Subcutaneous adipose tissue (tissue), 4 donors: Measurements from ENCODE around the gene MYOZ1. TPM values are rescaled to one million over a fixed set of nuclear protein-coding genes. Genes with fewer than 3 reads are reported as not detected.

Source experiments
- total RNA-seq, 4 donors: library from RNA; depleted of rRNA; stranded (reverse); fragments of >200 nt; gene quantifications; one replicate each; pipeline ENCODE4 v1.1.0, GENCODE V29; 2016
- TF ChIP-seq, protein P1 (sequence below): fragments of 450-650 bp; IDR thresholded peaks from one replicate; pipeline ENCODE4 v1.5.1; 2016; ENCODE audit warnings: low read depth, mild to moderate bottlenecking, control low read depth, antibody characterized with exemption, moderate library complexity

MYOZ1 gene
- total RNA-seq, 4 donors from 2014 or later: 0.44 to 4.9 TPM; not detected in 2

DNA sequence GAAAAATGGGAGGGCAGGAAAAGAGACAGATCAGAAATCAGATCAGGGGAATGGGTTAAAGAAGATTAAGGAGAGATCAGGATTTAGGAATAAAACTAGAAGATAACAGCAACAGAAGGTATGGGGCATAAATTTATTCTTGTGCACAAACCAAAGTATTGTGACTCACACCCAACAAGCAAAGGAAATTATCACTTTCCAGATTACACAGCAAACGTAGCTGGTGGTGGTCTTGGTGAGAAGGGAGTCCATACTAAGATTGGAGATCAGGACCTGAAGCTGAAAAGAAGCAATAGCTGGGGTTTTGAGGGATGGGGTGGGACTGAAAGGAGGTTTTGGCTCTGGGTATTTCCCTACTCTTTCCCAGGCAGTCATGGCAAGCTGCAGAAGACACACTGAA, 3.5 kb upstream of the MYOZ1 start:
- TF ChIP-seq, protein P1, sequence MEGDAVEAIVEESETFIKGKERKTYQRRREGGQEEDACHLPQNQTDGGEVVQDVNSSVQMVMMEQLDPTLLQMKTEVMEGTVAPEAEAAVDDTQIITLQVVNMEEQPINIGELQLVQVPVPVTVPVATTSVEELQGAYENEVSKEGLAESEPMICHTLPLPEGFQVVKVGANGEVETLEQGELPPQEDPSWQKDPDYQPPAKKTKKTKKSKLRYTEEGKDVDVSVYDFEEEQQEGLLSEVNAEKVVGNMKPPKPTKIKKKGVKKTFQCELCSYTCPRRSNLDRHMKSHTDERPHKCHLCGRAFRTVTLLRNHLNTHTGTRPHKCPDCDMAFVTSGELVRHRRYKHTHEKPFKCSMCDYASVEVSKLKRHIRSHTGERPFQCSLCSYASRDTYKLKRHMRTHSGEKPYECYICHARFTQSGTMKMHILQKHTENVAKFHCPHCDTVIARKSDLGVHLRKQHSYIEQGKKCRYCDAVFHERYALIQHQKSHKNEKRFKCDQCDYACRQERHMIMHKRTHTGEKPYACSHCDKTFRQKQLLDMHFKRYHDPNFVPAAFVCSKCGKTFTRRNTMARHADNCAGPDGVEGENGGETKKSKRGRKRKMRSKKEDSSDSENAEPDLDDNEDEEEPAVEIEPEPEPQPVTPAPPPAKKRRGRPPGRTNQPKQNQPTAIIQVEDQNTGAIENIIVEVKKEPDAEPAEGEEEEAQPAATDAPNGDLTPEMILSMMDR: no peak

DNA sequence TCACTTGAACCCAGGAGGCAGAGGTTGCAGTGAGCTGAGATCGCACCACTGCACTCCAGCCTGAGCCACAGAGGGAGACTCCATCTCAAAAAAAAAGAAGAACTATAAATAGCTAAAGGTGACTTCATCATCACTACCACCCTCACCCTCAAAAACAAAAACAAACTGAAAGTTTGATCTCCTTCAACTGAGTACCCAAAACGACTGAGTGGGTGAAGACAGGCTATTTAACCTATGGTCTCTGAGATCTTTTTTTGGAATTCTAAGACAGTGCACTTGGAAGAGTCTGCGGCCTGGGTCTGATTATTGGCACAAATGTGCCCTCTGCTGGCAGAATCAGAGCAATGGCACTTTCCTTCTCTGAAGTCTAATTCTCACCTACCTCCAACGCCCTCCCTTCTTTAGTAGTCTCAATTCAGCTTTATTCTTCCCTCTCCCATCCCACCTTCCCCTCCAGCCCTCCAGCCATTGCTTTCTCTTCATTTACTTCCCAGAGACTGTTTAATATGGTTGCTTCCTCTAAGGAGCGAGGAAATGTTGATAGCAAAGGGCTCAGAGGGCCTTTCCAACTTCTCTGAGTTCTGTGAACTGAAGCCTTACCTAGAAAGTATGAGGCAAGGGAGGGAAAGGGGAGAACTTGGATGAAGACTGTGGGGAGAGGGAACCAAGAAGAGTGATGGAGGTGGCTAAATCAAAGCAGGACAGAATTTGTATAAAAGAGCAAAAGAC, 2.9 kb upstream of the MYOZ1 start:
- TF ChIP-seq, protein P1: no peak

DNA sequence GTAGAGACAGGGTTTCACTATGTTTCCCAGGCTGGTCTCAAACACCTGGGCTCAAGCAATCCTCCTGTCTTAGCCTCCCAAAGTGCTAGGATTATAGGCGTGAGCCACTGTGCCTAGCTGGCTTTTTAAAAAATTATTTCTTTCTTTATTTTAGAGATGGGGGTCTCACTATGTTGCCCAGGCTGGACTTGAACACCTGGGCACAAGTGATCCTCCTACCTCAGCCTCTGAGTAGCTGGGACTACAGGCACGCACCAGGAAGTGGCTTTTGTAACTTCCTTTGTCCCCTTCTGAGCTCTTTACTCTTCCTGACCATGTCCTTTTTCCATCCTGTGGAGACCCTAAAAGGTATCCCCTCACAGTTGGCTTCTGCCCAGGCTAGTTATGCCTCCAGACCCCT, 2.1 kb upstream of the MYOZ1 start:
- TF ChIP-seq, protein P1: no peak

DNA sequence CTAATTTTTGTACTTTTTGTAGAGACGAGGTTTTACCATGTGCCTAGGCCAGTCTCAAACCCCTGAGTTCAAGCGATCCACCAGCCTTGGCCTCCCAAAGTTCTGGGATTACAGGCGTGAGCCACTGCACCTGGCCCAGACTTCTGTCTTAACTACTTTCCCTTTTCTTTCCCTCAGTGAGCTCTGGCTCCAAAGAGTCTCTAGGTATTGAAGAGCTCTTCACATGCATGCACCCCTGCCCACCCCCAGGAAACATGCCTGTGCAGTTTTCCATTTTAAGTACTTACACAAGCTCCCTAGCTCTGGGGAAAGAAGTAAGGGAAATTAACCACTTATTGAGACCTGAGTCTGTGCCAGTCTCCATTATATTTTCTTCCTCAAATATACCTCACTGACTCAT, 2.0 kb downstream of the MYOZ1 start:
- TF ChIP-seq, protein P1: no peak

DNA sequence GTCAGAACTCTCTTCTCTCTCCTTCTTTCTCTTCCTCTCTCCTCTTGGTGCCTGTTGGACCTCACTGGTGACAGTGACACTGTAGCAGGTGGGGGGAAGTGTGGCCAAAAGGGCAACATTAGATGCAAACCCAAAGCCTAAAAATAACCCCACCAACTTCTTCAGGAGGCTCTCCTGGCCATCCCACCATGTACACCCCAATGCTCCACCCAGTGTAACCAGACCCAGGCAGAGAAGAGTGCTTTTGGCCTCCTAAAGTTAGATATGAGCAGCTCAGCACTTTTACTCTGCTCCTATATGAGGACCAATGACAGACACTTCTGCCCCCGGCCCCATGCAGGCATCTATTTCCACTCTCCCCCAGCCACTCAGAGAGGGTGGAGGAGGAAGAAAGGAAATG, 5.5 kb downstream of the MYOZ1 start:
- TF ChIP-seq, protein P1: no peak

DNA sequence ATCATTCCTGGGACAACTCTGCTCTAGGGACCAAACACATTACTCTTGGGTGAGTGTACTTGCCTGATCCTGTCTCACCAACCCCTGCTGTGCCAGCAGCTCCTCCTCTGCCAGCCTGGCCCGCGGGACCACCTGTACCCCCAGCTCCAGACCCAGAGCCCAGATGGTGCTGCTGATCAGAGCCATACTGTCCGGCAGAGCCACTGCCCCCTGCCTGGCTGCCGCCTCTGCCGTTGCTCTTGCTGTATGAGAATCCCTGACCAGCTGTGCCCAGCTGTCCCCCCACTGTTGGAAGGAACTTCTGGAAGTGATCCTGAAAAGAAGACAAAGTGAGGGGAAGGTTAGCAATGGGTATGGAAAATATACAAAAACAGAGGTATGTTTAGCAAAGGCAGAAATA, 6.9 kb downstream of the MYOZ1 start:
- TF ChIP-seq, protein P1: no peak

DNA sequence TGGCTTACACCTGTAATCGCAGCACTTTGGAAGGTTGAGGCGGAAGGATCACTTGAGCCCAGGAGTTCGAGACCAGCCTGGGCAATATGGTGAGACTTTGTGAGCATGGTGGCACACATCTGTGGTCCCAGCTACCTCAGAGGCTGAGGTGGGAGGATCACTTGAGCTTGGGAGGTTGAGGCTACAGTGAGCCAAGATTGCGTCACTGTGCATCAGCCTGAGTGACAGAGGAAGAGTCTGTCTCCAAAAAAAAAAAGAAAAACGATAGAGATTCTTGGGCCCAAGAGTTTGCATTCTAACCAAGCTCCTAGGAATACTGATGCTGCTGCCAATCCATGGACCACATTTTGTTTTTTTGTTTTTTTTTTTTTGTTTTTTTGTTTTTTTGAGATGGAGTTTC, 12.1 kb downstream of the MYOZ1 start:
- TF ChIP-seq, protein P1: no peak
